GM21367 (cell line): ENCODE results near the gene COMT.
"Not testable (repeated sequence)": the region's sequence is repeated elsewhere in the genome, so short reads cannot be mapped to it uniquely, and the experiment has no call there.

ENCODE experiments used
- ATAC-seq: cut with Tn5 transposase; IDR thresholded peaks from one replicate; pipeline ENCODE4 v1.9.1; 2021; ENCODE audit not compliant: unreplicated experiment

Gene COMT

DNA sequence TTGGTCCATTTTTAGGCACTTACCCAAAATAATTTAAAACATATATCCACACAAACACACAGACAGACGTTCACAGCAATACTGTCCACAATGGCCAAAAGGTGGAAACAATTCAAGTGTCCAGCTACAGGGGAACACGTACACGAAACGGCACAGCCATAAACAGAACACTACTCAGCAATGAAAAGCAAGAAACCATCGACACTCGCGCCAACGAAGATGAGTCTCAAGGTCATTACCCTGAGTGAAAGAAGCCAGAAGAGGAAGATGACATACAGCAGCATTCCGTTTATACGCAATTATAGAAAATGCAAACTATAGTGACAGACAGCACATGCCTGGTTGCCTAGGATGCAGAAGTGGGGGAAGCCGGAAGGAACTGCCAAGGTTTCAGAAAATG lies 13.4 kb upstream of the COMT start:
- ATAC-seq, result no peak

DNA sequence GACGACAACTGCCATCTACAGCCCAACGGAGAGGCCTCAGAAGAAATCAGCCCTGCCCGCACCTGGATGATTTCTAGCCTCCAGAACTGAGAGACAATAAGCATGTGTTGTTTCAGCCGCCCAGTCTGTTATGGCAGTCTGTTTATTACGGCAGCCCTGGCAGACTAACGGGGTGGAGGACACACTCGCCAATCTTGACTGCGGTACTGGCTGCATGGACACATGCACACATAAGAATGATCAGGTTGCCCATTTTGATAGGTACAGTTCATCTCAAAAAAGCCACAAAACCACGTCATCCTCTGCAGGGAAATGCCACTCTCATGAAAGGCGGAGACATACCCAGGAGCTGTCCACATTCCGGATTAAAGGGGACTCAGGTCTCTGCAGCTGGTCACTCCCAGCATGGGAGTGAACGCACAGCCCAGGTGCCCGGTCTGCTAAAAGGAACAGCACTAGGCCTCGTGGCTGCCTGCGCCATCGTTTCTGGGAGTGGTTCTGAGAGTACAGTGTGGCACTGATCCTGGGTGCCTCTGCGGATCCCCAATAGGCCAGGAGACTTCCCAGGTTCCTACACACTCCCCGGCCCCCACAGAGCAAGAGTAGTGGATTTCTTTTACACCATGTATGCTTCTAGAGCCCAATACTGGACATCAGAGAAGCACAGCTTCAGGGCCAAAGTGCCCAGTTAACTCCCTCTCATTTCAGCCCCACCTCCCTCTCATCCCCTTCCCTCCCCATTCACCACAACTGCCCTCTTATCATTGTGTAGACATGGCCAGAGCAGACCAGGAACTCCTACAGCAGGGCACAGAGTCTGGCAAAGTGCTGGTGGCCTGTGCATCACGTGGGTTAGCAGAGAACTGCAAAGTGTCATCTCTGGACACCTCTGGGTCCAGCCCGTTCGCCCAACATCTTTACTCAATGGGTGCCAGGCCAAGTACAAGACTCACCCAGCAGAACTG lies 11.7 kb upstream of the COMT start:
- no peak for ATAC-seq

DNA sequence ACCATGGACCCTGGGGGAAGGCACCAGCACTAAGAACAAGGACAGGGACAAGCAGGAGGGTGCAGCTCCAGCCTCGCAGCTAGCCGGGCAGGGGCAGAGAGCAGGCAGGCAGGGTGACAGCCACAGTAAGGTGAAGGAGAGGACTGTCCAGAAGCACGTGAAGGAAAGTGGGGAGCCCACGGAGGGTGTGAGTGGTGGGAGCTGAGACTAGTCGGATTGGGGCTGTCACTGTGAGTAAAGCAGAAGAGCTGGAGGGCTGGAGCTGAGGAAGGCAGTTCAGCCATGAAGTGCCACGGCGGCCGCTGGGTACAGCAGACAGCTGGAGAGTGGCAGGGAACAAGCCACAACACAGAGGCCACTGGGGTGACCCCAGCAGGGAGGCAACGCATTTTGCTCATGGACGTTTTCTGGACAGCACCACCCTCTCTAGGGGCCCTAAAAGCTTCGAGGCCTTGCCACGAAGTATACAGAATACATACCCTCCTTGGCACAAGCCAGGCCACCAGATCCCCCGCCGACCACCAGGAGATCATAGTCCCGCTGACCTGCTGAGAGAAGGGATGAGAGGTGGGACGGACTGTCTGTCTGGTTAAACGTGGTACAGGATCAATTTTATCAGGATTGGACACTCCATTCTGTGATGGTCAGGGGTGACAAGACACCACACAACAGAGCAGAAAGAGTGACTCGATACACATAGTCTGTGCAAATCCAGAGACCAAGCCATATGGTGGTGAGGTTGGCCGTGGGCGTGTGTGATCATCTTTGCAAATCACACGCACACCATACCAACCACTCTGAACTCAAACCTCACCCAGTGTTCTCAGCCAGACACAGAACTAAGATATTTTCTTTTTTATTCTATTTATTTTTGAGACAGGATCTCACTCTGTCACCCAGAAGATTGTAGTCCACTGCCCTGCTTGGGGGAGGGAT lies 10.8 kb upstream of the COMT start:
- no peak for ATAC-seq

DNA sequence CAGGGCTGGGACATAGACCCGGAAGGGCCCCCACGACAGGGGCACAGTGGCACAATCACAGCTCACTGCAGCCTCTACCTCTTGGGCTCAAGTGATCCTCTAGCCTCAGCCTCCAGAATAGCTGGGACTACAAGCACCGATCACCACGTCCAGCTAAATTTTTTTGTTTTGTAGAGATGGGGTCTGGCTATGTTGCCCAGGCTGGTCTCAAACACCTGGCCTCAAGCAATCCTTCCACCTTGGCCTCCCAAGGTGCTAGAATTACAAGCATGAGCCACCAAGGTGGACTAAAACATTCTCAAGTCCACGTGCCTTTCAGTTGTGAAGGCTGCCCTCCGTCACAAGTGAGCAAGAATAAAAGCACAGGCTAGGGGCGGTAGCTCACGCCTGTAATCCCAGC lies 10.1 kb upstream of the COMT start:
- no peak for ATAC-seq

DNA sequence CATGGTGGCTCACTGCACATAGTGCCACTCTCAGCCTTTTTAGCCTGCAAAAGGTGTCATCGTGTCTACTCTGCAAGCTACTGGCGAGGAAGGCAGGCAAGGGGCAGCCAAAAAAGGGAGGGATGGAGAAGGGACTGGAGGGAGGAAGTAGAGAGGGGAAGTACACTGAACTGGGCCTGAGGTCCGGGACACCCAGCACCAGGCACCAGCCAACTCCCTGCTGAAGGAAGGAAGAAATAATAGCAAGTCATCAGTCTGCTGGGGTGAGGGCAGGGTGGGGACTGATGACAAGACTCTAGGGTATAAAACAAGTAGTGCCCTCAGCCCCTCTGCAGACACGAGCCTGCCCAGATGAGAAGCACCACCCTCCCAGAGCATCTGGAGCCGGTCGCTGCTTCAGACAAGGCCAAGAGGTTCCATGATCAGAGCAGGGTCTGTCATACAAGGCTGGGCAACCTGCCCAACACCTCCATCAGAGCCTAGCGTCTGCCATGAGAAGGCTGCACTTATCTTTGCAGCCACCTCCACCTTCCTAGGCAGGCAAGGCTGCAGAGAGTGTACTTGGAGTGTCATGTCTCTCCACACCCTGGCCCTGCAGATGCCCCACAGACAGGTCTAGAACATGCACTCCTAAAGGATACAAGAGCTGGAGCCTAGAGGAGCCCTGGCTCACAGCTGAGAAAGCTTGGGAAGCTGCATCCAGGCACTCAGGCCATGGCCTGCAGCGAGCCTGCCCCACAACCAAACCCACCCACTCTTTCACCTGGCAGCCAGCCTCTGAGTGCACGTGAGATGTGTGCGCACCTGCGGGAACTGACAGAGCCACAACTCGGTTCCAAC lies 9.0 kb upstream of the COMT start:
- no peak for ATAC-seq

DNA sequence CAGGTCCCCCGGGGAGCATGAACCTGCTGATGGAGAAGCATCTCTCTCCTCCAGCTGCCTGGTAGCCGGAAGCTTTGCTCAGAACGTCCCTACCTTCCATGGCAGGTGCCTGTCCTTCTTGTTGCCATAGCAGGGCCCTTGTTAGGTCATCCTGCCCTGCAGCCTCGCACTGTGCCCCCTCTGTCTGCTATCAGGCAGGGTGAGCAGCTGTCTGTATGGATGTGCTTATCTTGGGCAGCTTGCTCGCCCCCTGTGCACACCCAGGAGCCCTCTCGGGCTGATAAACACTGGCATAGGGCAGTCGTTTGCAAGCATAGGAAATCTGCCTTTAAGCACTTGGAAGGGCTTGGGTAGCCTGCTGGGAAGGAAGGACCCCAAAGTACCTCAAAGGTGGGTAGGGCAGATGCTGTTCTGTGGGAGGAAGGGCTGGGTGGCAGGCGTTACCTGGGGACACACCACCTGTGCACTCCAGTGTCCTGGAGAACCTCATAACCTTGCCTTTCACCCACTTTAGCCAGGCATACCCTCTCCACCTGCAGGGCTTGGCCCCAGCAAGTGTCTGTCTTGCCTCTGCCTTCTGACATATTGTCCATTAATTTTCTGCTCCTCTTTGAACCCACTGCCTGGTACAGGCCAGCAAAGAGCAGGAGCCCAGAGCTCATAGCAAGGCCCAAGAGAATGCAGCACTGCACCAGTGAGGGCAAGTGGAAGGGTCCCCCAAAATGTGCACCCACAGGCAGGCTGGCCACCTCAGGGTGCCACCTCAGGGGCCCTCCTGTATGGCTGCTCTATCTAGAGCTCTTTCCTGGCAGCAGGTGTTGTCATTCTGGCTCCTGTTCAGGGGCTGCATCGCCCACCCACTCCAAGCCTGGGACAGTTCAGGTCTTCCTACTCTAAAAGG lies 8.0 kb upstream of the COMT start:
- no peak for ATAC-seq

DNA sequence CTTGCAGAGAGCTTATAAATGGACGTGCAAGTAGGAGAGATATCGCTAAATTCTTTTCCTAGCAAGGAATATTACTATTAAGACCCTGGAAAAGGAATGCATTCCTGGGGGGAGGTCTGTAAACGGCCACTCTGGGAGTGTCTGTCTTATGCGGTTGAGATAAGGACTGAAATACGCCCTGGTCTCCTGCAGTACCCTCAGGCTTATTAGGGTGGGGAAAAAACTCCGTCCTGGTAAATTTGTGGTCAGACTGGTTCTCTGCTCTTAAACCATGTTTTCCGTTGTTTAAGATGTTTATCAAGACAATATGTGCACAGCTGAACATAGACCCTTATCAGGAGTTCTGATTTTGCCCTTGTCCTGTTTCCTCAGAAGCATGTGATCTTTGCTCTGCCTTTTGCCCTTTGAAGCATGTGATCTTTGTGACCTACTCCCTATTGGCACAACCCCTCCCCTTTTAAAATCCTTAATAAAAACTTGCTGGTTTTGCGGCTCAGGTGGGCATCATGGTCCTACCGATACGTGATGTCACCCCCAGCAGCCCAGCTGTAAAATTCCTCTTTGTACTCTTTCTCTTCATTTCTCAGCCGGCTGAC lies 6.4 kb upstream of the COMT start:
- not testable (repeated sequence) for ATAC-seq

DNA sequence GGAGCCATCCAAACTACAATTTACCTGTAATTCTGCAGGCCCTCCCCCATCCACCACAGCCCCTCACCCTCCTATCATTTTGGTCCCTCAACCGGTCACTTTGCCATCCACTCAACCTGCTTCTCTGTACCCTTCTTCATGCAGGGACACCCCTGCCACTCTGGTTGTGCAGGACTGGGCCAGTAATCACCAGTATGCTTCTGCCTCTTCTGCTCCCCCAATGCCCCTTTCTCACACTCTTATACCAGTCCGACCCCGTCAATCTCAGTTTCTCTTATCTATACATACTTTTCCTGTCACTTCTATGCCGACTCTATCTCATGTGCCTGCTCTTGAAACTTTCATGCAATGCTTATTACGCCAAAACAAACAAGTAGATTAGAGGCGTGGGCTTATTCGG lies 5.1 kb upstream of the COMT start:
- ATAC-seq, result no peak

DNA sequence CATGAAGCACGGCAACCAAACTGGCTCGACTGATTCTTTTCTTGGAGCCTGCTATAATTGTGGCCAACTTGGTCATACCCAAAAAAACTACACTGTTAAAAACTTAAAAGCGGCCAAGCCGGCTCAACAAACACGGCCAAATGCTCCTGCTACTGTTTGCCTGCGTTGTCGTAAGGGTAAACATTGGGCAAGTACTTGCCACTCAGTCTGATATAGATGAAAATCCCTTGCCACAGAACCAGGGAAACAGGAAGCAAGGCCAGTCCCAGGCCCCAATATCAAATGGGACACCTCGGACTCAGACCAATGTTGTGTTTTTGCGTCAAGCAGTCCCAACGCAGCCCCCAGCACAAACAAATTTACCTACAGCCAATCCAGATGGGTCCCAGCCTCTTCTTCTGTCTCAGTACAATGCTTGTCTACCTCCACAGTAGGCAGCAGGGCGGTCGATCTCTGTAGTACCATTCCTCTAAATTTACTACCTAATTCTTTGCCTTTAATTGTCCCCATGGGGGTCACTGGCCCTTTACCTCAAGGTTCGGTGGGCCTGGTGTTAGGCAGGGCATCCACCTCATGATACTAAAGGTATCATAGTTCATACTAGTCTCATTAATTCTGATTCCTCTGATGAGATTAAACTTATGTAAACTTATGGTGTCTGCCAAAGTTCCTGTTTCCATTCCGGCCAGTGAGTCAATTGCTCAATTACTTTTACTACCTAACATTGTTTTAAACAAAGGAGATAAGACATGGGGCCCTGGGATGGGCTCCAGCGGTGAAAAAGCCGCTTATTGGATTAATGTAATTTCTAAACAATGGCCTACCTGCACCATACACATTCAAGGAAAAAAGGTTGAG lies 3.7 kb upstream of the COMT start:
- no peak for ATAC-seq

DNA sequence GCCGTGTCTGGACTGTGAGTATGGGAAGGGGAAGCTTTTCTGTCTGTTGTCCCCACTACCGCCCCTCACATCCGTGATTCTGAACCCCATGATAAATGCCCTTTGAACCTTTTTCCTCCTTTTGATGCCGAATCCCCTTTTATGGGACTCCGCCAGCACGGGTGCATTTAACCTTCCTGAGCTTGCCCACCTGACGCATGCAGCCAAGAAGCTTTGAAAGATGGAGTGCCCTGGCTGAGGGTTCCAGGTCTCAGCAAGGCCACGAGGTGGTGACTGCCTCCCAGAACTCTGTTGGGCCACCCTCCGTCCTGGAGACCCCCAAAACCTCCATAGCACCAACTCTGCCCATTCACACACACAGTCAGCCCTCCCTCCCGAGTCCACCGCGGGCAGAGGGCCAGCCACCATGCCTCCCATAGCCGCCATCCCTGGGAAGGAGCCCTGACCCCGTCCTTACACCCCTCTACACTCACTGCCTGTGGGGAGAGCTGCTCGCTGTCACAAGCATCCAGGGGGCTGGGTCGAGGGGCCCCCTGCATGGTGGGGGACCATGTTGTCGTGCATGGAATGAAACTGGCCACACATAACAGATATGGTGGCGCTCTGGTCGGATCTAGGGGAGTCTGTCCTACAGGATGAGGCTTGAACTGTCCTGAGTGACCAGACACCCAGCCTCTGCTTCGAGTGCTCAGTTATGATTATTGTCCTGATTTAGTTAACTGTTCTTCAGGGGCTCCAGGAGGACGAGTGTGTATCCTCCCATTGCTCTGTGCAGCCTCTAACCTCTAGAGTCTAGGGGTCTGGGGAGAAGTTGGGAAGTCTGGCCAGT lies 822 bp upstream of the COMT start:
- ATAC-seq, result no peak

DNA sequence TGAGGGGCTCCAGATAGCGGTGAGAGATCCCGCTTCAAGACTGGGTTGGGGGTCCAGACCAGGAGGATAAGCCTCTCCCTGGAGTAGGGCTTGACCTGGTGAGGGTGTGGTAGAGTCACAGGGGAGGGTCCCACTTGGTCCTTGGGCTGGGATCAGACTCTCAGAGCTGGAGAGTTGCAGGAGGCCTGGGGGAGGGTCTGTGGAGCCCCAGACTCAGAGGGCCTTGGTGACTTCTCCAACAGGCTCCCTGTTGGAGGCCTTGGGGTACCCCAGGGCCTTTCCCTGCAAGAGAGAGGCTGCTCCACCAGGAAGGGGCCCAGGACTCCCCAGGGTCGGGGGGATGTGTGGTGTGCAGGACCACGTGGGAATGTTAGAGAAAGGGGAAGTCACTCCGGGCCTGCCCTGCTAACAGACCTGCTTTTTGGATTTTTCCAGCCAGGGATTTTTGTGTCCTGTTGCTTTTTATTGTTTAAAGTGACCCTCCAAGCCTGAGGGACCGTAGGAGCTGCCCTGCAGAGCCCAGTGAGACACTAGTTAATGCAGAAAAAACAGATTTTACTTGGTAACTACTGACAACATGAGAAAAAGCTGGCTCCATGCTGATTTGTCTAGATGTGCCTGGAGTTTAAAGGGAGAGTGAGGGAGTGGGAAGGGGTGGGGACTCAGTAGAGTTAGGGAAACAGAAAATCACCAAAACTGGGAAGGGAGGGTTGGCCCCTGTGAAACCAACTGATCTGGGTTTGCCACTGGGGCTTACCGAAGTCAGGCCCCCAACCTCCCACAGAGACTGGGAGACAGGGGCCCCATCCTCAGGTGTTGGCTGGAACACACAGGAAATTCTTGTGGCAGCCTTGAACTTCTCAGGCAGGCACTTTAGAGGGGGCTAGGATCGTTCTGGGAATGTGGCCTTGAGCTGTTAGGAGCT lies 847 bp downstream of the COMT start:
- ATAC-seq, result no peak

DNA sequence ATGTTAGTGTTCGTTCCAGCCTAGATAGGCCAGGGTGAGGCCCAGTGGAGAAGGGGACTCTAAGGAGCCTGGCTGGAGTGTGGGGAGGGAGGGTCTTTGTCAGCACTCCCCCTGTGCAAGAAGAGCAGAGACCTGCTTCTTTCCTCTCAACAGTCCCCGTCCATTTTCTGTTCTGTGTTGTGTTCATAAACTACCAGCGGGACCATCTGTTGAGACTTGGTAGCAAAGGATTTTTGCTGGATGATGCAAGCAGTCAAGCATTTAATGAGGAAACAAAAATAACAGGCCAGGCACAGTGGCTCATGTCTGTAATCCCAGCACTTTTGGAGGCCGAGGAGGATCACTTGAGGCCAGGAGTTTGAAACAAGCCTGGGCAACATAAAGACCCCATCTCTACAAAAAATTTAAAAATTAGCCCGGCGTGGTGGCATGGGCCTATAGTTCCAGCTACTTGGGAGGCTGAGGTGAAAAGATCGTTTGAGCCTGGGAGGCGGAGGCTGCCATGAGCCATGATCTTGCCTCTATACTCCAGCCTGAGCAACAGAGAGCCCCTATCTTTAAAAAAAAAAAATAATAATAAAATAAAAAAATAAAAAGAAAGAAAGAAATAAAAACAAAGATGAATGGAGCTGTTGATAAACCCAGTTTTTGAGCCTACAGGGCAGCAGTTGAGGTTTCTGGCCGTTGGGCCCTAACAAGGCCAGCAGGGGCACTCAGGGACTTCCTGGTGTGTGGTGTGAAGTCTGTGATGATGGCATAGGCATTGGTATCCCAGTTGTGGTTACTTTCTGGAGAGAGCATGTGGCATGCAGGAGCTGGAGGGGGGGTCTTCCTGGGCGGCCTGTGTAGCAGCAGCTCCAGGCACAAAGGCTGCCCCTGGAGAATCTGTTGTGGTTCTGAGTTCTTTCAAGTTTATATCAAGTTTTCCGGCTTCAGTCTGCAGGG lies 1.8 kb downstream of the COMT start:
- ATAC-seq, result no peak

DNA sequence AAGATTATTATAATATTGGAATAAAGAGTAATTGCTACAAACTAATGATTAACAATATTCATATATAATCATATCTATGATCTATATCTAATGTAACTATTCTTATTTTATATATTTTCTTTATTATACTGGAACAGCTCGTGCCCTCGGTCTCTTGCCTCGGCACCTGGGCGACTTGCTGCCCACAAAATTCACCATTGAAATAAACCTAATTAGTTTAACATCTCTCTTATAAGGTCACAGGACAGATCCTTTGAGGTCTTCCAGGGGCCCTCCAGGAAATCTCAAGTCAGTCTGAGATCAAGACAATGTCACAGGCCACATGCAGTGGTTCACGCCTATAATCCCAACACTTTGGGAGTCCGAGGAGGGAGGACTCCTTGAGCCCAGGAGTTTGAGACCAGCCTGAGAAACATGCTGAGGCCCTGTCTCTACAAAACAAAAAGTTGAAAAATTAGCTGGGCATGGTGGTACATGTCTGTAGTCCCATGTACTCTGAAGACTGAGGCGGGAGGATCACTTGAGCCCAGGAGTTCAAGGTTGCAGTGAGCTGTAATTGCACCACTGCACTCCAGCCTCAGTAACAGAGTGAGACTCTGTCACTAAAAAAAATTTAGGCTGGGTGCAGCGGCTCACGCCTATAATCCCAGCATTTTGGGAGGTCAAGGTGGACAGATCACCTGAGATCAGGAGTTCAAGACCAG lies 6.6 kb downstream of the COMT start:
- ATAC-seq, result no peak

DNA sequence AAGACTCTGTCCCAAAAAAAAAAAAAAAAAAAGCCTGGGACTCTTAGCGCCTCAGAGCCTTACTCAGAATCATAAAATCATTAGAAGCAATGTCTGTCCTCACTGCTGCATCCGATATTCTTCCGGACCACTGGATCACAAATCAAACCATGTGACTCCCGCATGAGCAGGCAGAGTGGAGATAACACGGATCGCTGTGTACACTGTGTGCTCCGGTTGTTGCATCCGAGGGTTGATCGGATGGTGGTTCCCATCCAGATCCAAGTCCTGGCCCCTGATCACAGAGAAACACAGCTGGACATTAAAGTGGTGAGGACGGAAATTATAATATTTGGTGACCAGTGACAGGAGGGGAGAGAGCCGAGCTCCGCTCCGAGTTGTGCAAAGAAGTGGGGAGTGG lies 9.8 kb downstream of the COMT start:
- ATAC-seq, result no peak
